Astrocyte (in vitro differentiated cells and primary cell): ENCODE data around the gene CDC25A. TPM values are rescaled to one million over a fixed set of nuclear protein-coding genes. Genes with fewer than 3 reads are reported as not detected.
A peak's percentile ranks its signal among the peaks of the same experiment; 100 is the strongest.

Experiments
- DNase-seq: peaks from one replicate; pipeline ENCODE4 v3.0.0-alpha.2; 2010; ENCODE audit warnings: low read depth
- FAIRE-seq: peaks from 2 replicates; lab custom pipeline; 2011; peaks lifted over from hg19 to GRCh38; lab: Jason Lieb, UNC
- H2AFZ ChIP-seq: 2 replicates; pipeline ENCODE4 v1.6.0; 2012; ENCODE audit warnings: low read depth, low read length, inconsistent platforms
- H3K27ac ChIP-seq: 2 replicates; pipeline ENCODE4 v1.5.1; 2011; ENCODE audit warnings: low read depth, low read length, inconsistent platforms
- H3K27me3 ChIP-seq: 2 replicates; pipeline ENCODE4 v1.6.0; 2011; ENCODE audit warnings: low read length, inconsistent platforms; ENCODE audit not compliant: insufficient read depth
- H3K36me3 ChIP-seq: 2 replicates; pipeline ENCODE4 v1.5.1; 2011; ENCODE audit warnings: low read length, inconsistent platforms; ENCODE audit not compliant: insufficient read depth
- H3K4me1 ChIP-seq: 2 replicates; pipeline ENCODE4 v1.5.1; 2011; ENCODE audit warnings: low read length, inconsistent platforms; ENCODE audit not compliant: insufficient read depth
- H3K4me2 ChIP-seq: 2 replicates; pipeline ENCODE4 v1.6.0; 2012; ENCODE audit warnings: low read length, inconsistent platforms
- H3K4me3 ChIP-seq: 2 replicates; pipeline ENCODE4 v1.5.1; 2011; ENCODE audit warnings: low read depth, mild to moderate bottlenecking, low read length, inconsistent platforms; ENCODE audit not compliant: insufficient read depth
- H3K79me2 ChIP-seq: 2 replicates; pipeline ENCODE4 v1.6.0; 2012; ENCODE audit warnings: mild to moderate bottlenecking, low read length, inconsistent platforms; ENCODE audit not compliant: insufficient read depth
- H3K9ac ChIP-seq: 2 replicates; pipeline ENCODE4 v1.6.0; 2012; ENCODE audit warnings: mild to moderate bottlenecking, low read length, inconsistent platforms
- H3K9me3 ChIP-seq: 2 replicates; pipeline ENCODE4 v1.5.1; 2012; ENCODE audit warnings: low read depth, mild to moderate bottlenecking, low read length, inconsistent platforms; ENCODE audit not compliant: insufficient read depth
- H4K20me1 ChIP-seq: 2 replicates; pipeline ENCODE4 v1.6.0; 2012; ENCODE audit warnings: low read length, inconsistent platforms; ENCODE audit not compliant: insufficient read depth
- H3K27ac Mint-ChIP-seq: one replicate; pipeline ENCODE4 v1.8.0; 2021; ENCODE audit warnings: mild to moderate bottlenecking, mixed read lengths; ENCODE audit not compliant: unreplicated experiment
- H3K27me3 Mint-ChIP-seq: one replicate; pipeline ENCODE4 v1.8.0; 2021; ENCODE audit warnings: low read depth, mixed read lengths; ENCODE audit not compliant: unreplicated experiment
- H3K36me3 Mint-ChIP-seq: one replicate; pipeline ENCODE4 v1.8.0; 2021; ENCODE audit warnings: low read depth, mixed read lengths; ENCODE audit not compliant: unreplicated experiment
- H3K4me1 Mint-ChIP-seq: one replicate; pipeline ENCODE4 v1.8.0; 2021; ENCODE audit warnings: low read depth, mixed read lengths; ENCODE audit not compliant: unreplicated experiment
- H3K4me3 Mint-ChIP-seq: one replicate; pipeline ENCODE4 v1.8.0; 2021; ENCODE audit warnings: mild to moderate bottlenecking, moderate library complexity, mixed read lengths; ENCODE audit not compliant: unreplicated experiment
- H3K9me3 Mint-ChIP-seq: one replicate; pipeline ENCODE4 v1.8.0; 2021; ENCODE audit warnings: mild to moderate bottlenecking, mixed read lengths; ENCODE audit not compliant: unreplicated experiment
- EZH2 ChIP-seq: IDR thresholded peaks from 2 replicates; pipeline ENCODE4 v1.6.1; 2012; ENCODE audit warnings: mild to moderate bottlenecking, low read length, inconsistent platforms; ENCODE audit not compliant: insufficient read depth
- total RNA-seq: library from RNA; stranded (reverse); gene quantifications from 2 replicates; pipeline ENCODE4 v1.2.1, GENCODE V29; 2021
- TF ChIP-seq, protein P1 (sequence below): IDR thresholded peaks from 2 replicates; pipeline ENCODE4 v1.5.1; 2011; ENCODE audit warnings: low read depth, mild to moderate bottlenecking, inconsistent platforms, low read length, moderate library complexity; ENCODE audit not compliant: insufficient read depth

Gene CDC25A
- total RNA-seq, 1 donor from 2014 or later = 5.1 TPM

DNA sequence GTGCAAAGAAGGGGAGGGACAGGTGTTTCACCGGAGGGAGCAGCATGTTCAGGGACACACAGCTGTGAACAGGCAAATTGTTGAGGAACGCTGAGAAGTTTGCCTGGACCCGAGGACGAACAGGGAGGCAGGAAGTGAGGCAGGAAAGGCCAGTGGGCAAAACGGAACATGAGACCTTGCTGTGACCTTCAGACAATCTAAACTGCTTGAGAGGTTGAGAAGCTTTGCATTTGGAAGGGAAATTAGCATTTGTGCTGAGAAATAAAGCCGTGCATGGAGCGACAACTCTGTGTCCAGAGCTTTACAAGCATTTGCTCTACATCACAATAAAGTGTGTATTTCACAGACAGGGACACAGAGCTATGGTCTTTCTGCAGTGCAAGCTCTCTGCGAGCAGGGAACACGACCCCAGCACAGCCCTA is 47.9 kb downstream of the CDC25A start:
- Histone ChIP-seq H4K20me1 (no peaks in the 10 kb centered on the region), H3K9ac (no peak overlapping the region), H3K4me2 (no peak overlapping the region), H3K36me3 (no peaks in the 10 kb centered on the region), H3K27ac (no peak overlapping the region), H3K79me2 (no peaks in the 10 kb centered on the region), H3K4me3 (no peak overlapping the region), H2AFZ (peak overlapping the region; percentile 69), H3K27me3 (no peaks in the 10 kb centered on the region), H3K4me1 (no peaks in the 10 kb centered on the region), H3K9me3 (no peaks in the 10 kb centered on the region)
- peaks cover 4% of the 10 kb centered on the region for H3K9me3 Mint-ChIP-seq
- FAIRE-seq (no peak), DNase-seq (no peak)
- H3K27ac Mint-ChIP-seq = no peak overlapping the region
- H3K4me1 Mint-ChIP-seq = peaks cover 10% of the 10 kb centered on the region
- no peak for TF ChIP-seq EZH2
- TF ChIP-seq, protein P1, sequence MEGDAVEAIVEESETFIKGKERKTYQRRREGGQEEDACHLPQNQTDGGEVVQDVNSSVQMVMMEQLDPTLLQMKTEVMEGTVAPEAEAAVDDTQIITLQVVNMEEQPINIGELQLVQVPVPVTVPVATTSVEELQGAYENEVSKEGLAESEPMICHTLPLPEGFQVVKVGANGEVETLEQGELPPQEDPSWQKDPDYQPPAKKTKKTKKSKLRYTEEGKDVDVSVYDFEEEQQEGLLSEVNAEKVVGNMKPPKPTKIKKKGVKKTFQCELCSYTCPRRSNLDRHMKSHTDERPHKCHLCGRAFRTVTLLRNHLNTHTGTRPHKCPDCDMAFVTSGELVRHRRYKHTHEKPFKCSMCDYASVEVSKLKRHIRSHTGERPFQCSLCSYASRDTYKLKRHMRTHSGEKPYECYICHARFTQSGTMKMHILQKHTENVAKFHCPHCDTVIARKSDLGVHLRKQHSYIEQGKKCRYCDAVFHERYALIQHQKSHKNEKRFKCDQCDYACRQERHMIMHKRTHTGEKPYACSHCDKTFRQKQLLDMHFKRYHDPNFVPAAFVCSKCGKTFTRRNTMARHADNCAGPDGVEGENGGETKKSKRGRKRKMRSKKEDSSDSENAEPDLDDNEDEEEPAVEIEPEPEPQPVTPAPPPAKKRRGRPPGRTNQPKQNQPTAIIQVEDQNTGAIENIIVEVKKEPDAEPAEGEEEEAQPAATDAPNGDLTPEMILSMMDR = no peak
- no peak overlapping the region for H3K4me3 Mint-ChIP-seq
- peaks cover 2% of the 10 kb centered on the region for H3K36me3 Mint-ChIP-seq
- peaks cover 7% of the 10 kb centered on the region for H3K27me3 Mint-ChIP-seq

DNA sequence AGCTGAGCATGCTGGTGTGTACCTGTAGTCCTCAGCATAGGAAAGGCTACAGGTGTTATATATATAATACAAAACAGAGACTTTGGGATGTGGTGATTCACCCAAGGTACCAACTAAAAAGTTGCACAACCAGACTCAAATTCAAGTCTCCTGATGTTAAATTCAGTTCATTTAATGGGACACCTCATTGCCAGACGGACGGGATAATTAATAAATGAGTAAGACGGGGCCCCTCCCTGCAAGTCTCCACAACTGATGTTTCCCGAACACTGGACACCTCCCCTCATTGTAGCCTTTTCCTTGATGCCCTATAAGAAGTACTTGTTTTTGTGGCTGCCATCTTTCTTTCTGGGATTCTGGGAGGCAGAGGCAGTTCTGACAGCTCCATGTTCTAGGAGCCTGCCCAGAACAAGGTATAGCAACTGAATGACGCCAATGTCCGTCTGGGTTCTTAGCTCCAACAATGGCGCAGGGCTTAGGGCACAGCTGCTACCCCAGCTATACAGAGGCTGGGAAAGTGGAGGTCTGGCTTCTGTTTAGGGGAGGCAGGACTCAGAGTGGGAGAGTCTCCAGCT is 50.7 kb downstream of the CDC25A start:
- Mint-ChIP-seq H3K27me3 (peaks cover 5% of the 10 kb centered on the region), H3K4me1 (peaks cover 12% of the 10 kb centered on the region), H3K4me3 (no peak overlapping the region), H3K27ac (no peak overlapping the region), H3K9me3 (peaks cover 4% of the 10 kb centered on the region), H3K36me3 (peaks cover 2% of the 10 kb centered on the region)
- H3K4me3 ChIP-seq = no peak overlapping the region
- no peak overlapping the region for H3K27ac ChIP-seq
- H4K20me1 ChIP-seq = no peaks in the 10 kb centered on the region
- no peak overlapping the region for H2AFZ ChIP-seq
- DNase-seq (no peak), FAIRE-seq (no peak)
- no peak for TF ChIP-seq EZH2
- TF ChIP-seq, protein P1 = no peak
- no peaks in the 10 kb centered on the region for H3K9me3 ChIP-seq
- no peaks in the 10 kb centered on the region for H3K27me3 ChIP-seq
- H3K4me2 ChIP-seq = no peak overlapping the region
- no peaks in the 10 kb centered on the region for H3K36me3 ChIP-seq
- H3K4me1 ChIP-seq = no peaks in the 10 kb centered on the region
- no peaks in the 10 kb centered on the region for H3K79me2 ChIP-seq
- no peak overlapping the region for H3K9ac ChIP-seq

- DNase-seq = no peak
- H3K27ac ChIP-seq = no peak overlapping the region
- Mint-ChIP-seq H3K27ac (peak overlapping the region; percentile 58), H3K27me3 (peaks cover 3% of the 10 kb centered on the region), H3K36me3 (peaks cover 2% of the 10 kb centered on the region), H3K4me3 (no peak overlapping the region), H3K9me3 (peaks cover 4% of the 10 kb centered on the region), H3K4me1 (peaks cover 18% of the 10 kb centered on the region)
- no peak for TF ChIP-seq EZH2
- TF ChIP-seq, protein P1 = no peak
- H3K4me1 ChIP-seq = peaks cover 6% of the 10 kb centered on the region
- H4K20me1 ChIP-seq = no peaks in the 10 kb centered on the region
- no peak for FAIRE-seq
- H3K4me2 ChIP-seq = no peak overlapping the region
- H3K79me2 ChIP-seq = no peaks in the 10 kb centered on the region
- H2AFZ ChIP-seq = peak overlapping the region; percentile 1
- no peaks in the 10 kb centered on the region for H3K27me3 ChIP-seq
- H3K36me3 ChIP-seq = no peaks in the 10 kb centered on the region
- no peak overlapping the region for H3K4me3 ChIP-seq
- H3K9me3 ChIP-seq = no peaks in the 10 kb centered on the region
- H3K9ac ChIP-seq = no peak overlapping the region
Observed at GRCh38 chr3:48135552-48136495, 52.4 kb downstream of the CDC25A start.
